Panc1 (cell line): ENCODE data around the gene MCF2L2. TPM values are rescaled to one million over a fixed set of nuclear protein-coding genes. Genes with fewer than 3 reads are reported as not detected.

Source experiments
- ATAC-seq: fragments of 200-7000 bp; cut with Tn5 transposase; 2 replicates; pipeline ENCODE4 v1.9.1; 2020; ENCODE audit warnings: mild to moderate bottlenecking, moderate library complexity
- BruUV-seq: library from RNA; stranded (reverse); fragments of 400-500 nt; replicated peaks from 2 replicates; lab custom pipeline; 2021; lab: Mats Ljungman, UMichigan
- CTCF ChIA-PET: fragments of 300-600 bp; sonication (Branson Sonifier 250); formaldehyde crosslinking; loops from one replicate; lab custom pipeline; 2022; ENCODE audit warnings: antibody characterized with exemption; lab: Charles Lee
- POLR2A ChIA-PET: fragments of 300-600 bp; sonication (Branson Sonifier 250); formaldehyde crosslinking; loops from one replicate; lab custom pipeline; 2022; ENCODE audit warnings: antibody characterized with exemption; lab: Charles Lee
- DNase-seq: peaks from one replicate; pipeline ENCODE4 v3.0.0-alpha.2; 2010; ENCODE audit warnings: low read depth, low spot score
- H3K27ac ChIP-seq: 2 replicates; pipeline ENCODE4 v1.5.1; 2011; ENCODE audit warnings: mild to moderate bottlenecking, low read length, inconsistent platforms
- H3K27me3 ChIP-seq: fragments of 200-500 bp; sonication (Bioruptor generic); 2 replicates; pipeline ENCODE4 v1.6.0; 2014; ENCODE audit warnings: low read length, inconsistent platforms; ENCODE audit not compliant: control insufficient read depth, insufficient read depth
- H3K36me3 ChIP-seq: fragments of 200-500 bp; sonication (Bioruptor generic); 2 replicates; pipeline ENCODE4 v1.5.1; 2014; ENCODE audit warnings: inconsistent platforms, mild to moderate bottlenecking, low read length, moderate library complexity; ENCODE audit not compliant: control insufficient read depth, insufficient read depth
- H3K4me1 ChIP-seq: 2 replicates; pipeline ENCODE4 v1.5.1; 2011; ENCODE audit warnings: inconsistent platforms, mild to moderate bottlenecking, low read length, moderate library complexity; ENCODE audit not compliant: control insufficient read depth, insufficient read depth
- H3K4me3 ChIP-seq, 2 experiments: 2 replicates each; pipeline ENCODE4 v1.5.1; 2011 to 2012; ENCODE audit warnings: low read depth in 2 of 2, low read length in 2 of 2, mild to moderate bottlenecking in 2 of 2, inconsistent platforms in 1 of 2, moderate library complexity in 1 of 2
- H3K9me3 ChIP-seq: fragments of 200-500 bp; sonication (Bioruptor generic); 2 replicates; pipeline ENCODE4 v1.5.1; 2014; ENCODE audit warnings: low read depth, mild to moderate bottlenecking, inconsistent platforms, low read length, moderate library complexity; ENCODE audit not compliant: control insufficient read depth, insufficient read depth
- POLR2AphosphoS5 ChIP-seq: IDR thresholded peaks from 2 replicates; pipeline ENCODE4 v1.6.1; 2012; ENCODE audit warnings: mild to moderate bottlenecking, low read depth, low read length, moderate library complexity
- SIN3A ChIP-seq: IDR thresholded peaks from 2 replicates; pipeline ENCODE4 v1.6.1; 2012; ENCODE audit warnings: low read depth, mild to moderate bottlenecking, low read length, moderate library complexity, borderline replicate concordance; ENCODE audit not compliant: insufficient read depth
- TCF7L2 ChIP-seq: IDR thresholded peaks from 2 replicates; pipeline ENCODE4 v1.6.1; 2011; ENCODE audit warnings: mild to moderate bottlenecking, low read depth, low read length, inconsistent platforms
- in situ Hi-C: cut with HindIII; loops from 2 replicates; pipeline ENCODE4 v1.10.0; 2016; ENCODE audit warnings: low sequenced_read_pairs, low pct_unique_long_range_greater_than_20kb
- intact Hi-C: fragments of 100-400 bp; cut with micrococcal nuclease; formaldehyde crosslinking; loops from one replicate; pipeline ENCODE4 v1.10.0; 2022; ENCODE audit not compliant: unreplicated experiment
- total RNA-seq: library from RNA; stranded (reverse); gene quantifications from one replicate; pipeline ENCODE4 v1.2.1, GENCODE V29; 2021; ENCODE audit not compliant: unreplicated experiment
- TF ChIP-seq, protein P1 (sequence below), 2 experiments: IDR thresholded peaks; 2 replicates each; pipeline ENCODE4 v1.6.1; 2011 to 2012; ENCODE audit warnings: low read depth in 2 of 2, control low read depth in 1 of 2, low read length in 1 of 2, mild to moderate bottlenecking in 1 of 2, moderate library complexity in 1 of 2; ENCODE audit not compliant: insufficient read depth in 1 of 2
- TF ChIP-seq, protein P2 (sequence below): fragments of 450-650 bp; IDR thresholded peaks from 2 replicates; pipeline ENCODE4 v1.5.1; 2017; ENCODE audit warnings: mild to moderate bottlenecking

The MCF2L2 gene
- total RNA-seq, 1 experiment from 2014 or later: 1.0 TPM

GRCh38 chr3:183268366-183268765 is 160.1 kb downstream of the MCF2L2 start:
- TF ChIP-seq SIN3A (no peak), TCF7L2 (no peak), POLR2AphosphoS5 (no peak)
- TF ChIP-seq, protein P1, sequence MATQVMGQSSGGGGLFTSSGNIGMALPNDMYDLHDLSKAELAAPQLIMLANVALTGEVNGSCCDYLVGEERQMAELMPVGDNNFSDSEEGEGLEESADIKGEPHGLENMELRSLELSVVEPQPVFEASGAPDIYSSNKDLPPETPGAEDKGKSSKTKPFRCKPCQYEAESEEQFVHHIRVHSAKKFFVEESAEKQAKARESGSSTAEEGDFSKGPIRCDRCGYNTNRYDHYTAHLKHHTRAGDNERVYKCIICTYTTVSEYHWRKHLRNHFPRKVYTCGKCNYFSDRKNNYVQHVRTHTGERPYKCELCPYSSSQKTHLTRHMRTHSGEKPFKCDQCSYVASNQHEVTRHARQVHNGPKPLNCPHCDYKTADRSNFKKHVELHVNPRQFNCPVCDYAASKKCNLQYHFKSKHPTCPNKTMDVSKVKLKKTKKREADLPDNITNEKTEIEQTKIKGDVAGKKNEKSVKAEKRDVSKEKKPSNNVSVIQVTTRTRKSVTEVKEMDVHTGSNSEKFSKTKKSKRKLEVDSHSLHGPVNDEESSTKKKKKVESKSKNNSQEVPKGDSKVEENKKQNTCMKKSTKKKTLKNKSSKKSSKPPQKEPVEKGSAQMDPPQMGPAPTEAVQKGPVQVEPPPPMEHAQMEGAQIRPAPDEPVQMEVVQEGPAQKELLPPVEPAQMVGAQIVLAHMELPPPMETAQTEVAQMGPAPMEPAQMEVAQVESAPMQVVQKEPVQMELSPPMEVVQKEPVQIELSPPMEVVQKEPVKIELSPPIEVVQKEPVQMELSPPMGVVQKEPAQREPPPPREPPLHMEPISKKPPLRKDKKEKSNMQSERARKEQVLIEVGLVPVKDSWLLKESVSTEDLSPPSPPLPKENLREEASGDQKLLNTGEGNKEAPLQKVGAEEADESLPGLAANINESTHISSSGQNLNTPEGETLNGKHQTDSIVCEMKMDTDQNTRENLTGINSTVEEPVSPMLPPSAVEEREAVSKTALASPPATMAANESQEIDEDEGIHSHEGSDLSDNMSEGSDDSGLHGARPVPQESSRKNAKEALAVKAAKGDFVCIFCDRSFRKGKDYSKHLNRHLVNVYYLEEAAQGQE (IDR thresholded peaks at IDR 0.05; ENCODE audit: insufficient read depth in 1 of 2, low read depth in 2 of 2, low read length in 1 of 2): no peak
- TF ChIP-seq, protein P2, sequence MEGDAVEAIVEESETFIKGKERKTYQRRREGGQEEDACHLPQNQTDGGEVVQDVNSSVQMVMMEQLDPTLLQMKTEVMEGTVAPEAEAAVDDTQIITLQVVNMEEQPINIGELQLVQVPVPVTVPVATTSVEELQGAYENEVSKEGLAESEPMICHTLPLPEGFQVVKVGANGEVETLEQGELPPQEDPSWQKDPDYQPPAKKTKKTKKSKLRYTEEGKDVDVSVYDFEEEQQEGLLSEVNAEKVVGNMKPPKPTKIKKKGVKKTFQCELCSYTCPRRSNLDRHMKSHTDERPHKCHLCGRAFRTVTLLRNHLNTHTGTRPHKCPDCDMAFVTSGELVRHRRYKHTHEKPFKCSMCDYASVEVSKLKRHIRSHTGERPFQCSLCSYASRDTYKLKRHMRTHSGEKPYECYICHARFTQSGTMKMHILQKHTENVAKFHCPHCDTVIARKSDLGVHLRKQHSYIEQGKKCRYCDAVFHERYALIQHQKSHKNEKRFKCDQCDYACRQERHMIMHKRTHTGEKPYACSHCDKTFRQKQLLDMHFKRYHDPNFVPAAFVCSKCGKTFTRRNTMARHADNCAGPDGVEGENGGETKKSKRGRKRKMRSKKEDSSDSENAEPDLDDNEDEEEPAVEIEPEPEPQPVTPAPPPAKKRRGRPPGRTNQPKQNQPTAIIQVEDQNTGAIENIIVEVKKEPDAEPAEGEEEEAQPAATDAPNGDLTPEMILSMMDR: no peak
- intact Hi-C loops: no loop called here
- CTCF ChIA-PET: no interaction called here
- H3K36me3 ChIP-seq: no peaks in the 10 kb centered on the region
- DNase-seq: no peak
- H3K4me1 ChIP-seq: peaks cover 33% of the 10 kb centered on the region
- no peak overlapping the region for H3K27ac ChIP-seq
- no peak overlapping the region for H3K4me3 ChIP-seq
- BruUV-seq: no TSS peak
- POLR2A ChIA-PET: interaction anchor here (0.6 kb wide), 1 partner anchor 33 kb away, joined by 5 read pairs; no protein-coding TSS in a partner anchor
- H3K27me3 ChIP-seq: no peaks in the 10 kb centered on the region
- in situ Hi-C loops: no loop called here
- H3K9me3 ChIP-seq: no peaks in the 10 kb centered on the region
- ATAC-seq: no peak

DNA sequence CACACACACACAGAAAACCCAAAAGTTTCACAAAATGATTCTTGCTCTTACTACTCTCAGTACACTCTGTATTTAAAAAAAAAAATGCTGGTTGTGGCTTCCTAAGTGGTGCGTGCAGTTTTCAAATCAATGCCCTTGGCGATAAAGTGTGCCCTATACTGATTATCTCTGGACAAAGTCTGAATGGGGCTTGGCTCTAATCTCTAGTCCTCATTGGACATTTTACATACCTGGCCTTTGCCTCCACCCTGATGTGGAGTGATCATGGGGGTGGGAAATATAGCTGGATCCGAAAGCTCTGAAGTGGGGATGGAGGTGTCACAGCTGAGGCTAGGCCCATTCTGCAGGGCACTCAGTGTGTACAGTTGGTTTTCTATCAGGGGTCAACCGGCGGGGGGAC is 161.3 kb downstream of the MCF2L2 start:
- ChIA-PET CTCF (no interaction called here), POLR2A (no interaction called here)
- TF ChIP-seq, protein P1 (IDR thresholded peaks at IDR 0.05; ENCODE audit: insufficient read depth in 1 of 2, low read depth in 2 of 2, low read length in 1 of 2): no peak
- TF ChIP-seq, protein P2: no peak
- TF ChIP-seq TCF7L2 (no peak), SIN3A (no peak), POLR2AphosphoS5 (no peak)
- no peaks in the 10 kb centered on the region for H3K9me3 ChIP-seq
- in situ Hi-C loops: no loop called here
- no peak overlapping the region for H3K27ac ChIP-seq
- no peak overlapping the region for H3K4me3 ChIP-seq
- H3K27me3 ChIP-seq: no peaks in the 10 kb centered on the region
- no peaks in the 10 kb centered on the region for H3K36me3 ChIP-seq
- peaks cover 38% of the 10 kb centered on the region for H3K4me1 ChIP-seq
- no peak for ATAC-seq
- intact Hi-C loops: no loop called here
- DNase-seq: no peak
- no TSS peak for BruUV-seq
